Gastroesophageal sphincter (tissue), 4 donors: ENCODE measurements around the gene FBF1. TPM values are rescaled to one million over a fixed set of nuclear protein-coding genes. Genes with fewer than 3 reads are reported as not detected.

ENCODE experiments used
- ATAC-seq: fragments of 150-250 bp; one replicate; pipeline ENCODE4 v1.9.1; 2016; ENCODE audit warnings: mild to moderate bottlenecking, moderate library complexity
- H3K27ac ChIP-seq, 4 donors: fragments of 200-600 bp; sonication (generic) in 3 of 4; 1 replicate in 3 of 4; 2 replicates in 1 of 4; pipeline ENCODE4 v1.5.1; 2016 to 2019
- H3K27me3 ChIP-seq: fragments of 200-600 bp; sonication (generic); one replicate; pipeline ENCODE4 v1.5.1; 2019
- H3K36me3 ChIP-seq, 2 donors: fragments of 200-600 bp; sonication (generic); one replicate each; pipeline ENCODE4 v1.5.1; 2019; ENCODE audit warnings: control low read depth in 1 of 2
- H3K4me1 ChIP-seq, 3 donors: fragments of 200-600 bp; sonication (generic); 1 replicate in 2 of 3; 2 replicates in 1 of 3; pipeline ENCODE4 v1.5.1; 2016 to 2019; ENCODE audit warnings: control low read depth in 2 of 3
- H3K4me3 ChIP-seq, 2 donors: fragments of 200-600 bp; sonication (generic); one replicate each; pipeline ENCODE4 v1.5.1; 2019; ENCODE audit warnings: mild to moderate bottlenecking in 1 of 2, moderate library complexity in 1 of 2
- H3K9me3 ChIP-seq, 3 donors: fragments of 200-600 bp; sonication (generic); one replicate each; pipeline ENCODE4 v1.5.1; 2017 to 2019; ENCODE audit warnings: control low read depth in 2 of 3
- EP300 ChIP-seq: sonication (generic); formaldehyde crosslinking; IDR thresholded peaks from one replicate; pipeline ENCODE4 v1.6.1; 2017; ENCODE audit warnings: antibody characterized with exemption, mild to moderate bottlenecking
- POLR2A ChIP-seq, 2 donors: fragments of 450-650 bp; IDR thresholded peaks; one replicate each; pipeline ENCODE4 v1.6.1; 2017; ENCODE audit warnings: antibody characterized with exemption in 2 of 2, mild to moderate bottlenecking in 2 of 2, moderate library complexity in 1 of 2
- POLR2AphosphoS5 ChIP-seq: sonication (generic); formaldehyde crosslinking; IDR thresholded peaks from one replicate; pipeline ENCODE4 v1.6.1; 2017; ENCODE audit warnings: antibody characterized with exemption
- WGBS, 2 donors: methylation state at CpG; one replicate each; pipeline ENCODE4 v1.1.5; 2018; ENCODE audit warnings: low coverage in 1 of 2; 5-methylcytosine and 5-hydroxymethylcytosine counted together
- total RNA-seq, 4 donors: library from RNA; depleted of rRNA; stranded (reverse); fragments of >200 nt; gene quantifications; one replicate each; pipeline ENCODE4 v1.1.0, GENCODE V29; 2016
- TF ChIP-seq, protein P1 (sequence below), 4 experiments: fragments of 200-600 bp in 2 of 4; fragments of 450-650 bp in 2 of 4; sonication (generic) in 1 of 4; IDR thresholded peaks; one replicate each; pipeline ENCODE4 v1.5.1; 2017 to 2019; ENCODE audit warnings: antibody characterized with exemption in 4 of 4, mild to moderate bottlenecking in 2 of 4, moderate library complexity in 2 of 4

Gene FBF1
- total RNA-seq, 4 donors from 2014 or later = 4.6 to 20.2 (median 7.7) TPM

DNA sequence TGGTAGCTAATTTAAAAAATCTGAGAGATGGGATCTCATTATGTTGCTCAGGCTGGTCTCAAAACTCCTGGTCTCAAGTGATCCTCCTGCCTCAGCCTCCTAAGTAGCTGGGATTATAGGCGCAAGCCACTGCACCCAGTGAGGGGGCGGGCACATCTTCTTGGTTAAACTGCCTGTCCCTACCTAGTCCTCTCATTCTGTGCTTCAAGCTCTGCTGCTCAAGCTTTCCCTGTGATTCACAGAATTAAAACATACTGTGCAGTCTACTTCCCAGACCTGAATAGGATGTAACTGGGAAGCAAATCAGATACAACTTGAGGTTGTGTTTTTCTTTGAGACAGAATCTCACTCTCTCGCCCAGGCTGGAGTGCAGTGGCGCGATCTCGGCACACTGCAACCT, 38.4 kb downstream of the FBF1 start:
- peaks cover 0 to 58% of the 10 kb centered on the region in 2 donors for H3K36me3 ChIP-seq
- TF ChIP-seq POLR2AphosphoS5 (no peak), EP300 (no peak), POLR2A (IDR thresholded peaks at IDR 0.05) (no peak)
- TF ChIP-seq, protein P1, sequence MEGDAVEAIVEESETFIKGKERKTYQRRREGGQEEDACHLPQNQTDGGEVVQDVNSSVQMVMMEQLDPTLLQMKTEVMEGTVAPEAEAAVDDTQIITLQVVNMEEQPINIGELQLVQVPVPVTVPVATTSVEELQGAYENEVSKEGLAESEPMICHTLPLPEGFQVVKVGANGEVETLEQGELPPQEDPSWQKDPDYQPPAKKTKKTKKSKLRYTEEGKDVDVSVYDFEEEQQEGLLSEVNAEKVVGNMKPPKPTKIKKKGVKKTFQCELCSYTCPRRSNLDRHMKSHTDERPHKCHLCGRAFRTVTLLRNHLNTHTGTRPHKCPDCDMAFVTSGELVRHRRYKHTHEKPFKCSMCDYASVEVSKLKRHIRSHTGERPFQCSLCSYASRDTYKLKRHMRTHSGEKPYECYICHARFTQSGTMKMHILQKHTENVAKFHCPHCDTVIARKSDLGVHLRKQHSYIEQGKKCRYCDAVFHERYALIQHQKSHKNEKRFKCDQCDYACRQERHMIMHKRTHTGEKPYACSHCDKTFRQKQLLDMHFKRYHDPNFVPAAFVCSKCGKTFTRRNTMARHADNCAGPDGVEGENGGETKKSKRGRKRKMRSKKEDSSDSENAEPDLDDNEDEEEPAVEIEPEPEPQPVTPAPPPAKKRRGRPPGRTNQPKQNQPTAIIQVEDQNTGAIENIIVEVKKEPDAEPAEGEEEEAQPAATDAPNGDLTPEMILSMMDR (IDR thresholded peaks at IDR 0.05) = no peak
- no peak overlapping the region for H3K27ac ChIP-seq
- H3K27me3 ChIP-seq = no peaks in the 10 kb centered on the region
- no peak for ATAC-seq
- H3K9me3 ChIP-seq = no peaks in the 10 kb centered on the region
- peaks cover 0 to 35% (median 9%) of the 10 kb centered on the region in 3 donors for H3K4me1 ChIP-seq
- H3K4me3 ChIP-seq = no peak overlapping the region
- WGBS, 2 donors = 92 to 93% methylated on average over 4 to 5 of the region's 6 CpGs

DNA sequence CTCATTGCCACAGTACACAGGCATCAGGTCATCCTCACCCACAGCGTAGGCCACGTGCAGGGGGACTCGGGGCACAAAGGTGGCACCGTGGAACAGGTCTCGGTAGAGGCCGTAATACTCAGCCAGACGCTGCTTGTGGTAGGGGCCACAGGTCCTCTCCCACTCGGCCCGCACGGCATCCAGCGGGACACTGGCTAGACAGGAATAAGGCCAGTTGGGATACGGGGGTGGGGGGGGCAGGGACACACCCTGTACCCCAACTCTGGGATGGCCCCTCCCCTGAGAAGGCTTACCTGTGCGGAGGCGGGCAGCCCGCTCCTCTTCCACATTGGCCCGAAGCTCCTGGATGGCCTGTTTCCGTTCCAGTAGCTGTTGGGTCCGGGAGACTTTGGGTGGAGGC, 39.1 kb downstream of the FBF1 start:
- Histone ChIP-seq H3K9me3 (no peaks in the 10 kb centered on the region), H3K4me1 (peaks cover 0 to 40% (median 13%) of the 10 kb centered on the region in 3 donors), H3K4me3 (no peak overlapping the region), H3K36me3 (peaks cover 0 to 58% of the 10 kb centered on the region in 2 donors), H3K27me3 (no peaks in the 10 kb centered on the region), H3K27ac (no peak overlapping the region)
- ATAC-seq = no peak
- WGBS, 2 donors = no CpG with 5 or more reads among the region's 18 CpGs
- TF ChIP-seq EP300 = no peak
- no peak for TF ChIP-seq POLR2AphosphoS5
- TF ChIP-seq, protein P1 (IDR thresholded peaks at IDR 0.05) = no peak
- no peak for TF ChIP-seq POLR2A (IDR thresholded peaks at IDR 0.05)

DNA sequence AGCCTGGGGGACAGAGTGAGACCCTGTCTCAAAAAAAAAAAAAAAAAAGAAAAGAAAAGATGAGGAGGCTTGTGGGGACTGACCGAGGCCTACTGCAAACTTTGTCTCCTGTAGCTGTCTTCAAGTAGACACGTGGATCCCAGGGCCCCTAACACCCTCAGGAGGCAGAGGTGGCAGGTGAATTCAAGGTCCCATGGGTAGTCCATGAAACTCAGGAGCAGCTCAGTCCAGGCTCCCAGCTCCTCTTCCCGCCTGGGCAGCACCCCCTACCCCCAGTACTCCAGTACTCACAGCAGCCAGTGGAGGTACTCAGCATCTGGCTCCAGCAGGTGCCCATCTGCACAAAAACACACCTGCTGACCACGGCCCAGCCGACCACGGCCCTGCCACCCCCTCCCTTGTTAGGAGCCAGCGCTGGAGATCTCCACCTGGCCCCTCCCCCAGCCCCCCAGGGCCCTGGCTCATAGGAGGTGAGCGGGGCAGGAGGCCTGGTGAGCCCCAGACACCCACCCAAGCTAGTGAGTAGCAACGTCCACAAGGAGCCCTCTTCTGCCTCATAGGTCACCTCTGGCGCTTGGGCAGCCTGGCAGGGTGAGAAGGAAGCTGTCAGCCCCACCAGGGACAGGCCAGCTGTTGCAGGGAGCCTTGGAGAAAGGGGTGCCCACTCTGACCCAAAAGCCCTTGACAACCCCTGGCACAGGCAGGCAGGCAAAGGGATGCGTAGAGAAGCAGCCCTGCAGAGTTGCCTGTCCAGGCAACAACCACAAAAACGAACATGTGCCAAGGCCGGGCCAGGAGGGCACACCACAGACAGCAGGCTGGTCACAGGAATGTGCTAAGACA, 39.9 kb downstream of the FBF1 start:
- H3K36me3 ChIP-seq = peaks cover 0 to 58% of the 10 kb centered on the region in 2 donors

DNA sequence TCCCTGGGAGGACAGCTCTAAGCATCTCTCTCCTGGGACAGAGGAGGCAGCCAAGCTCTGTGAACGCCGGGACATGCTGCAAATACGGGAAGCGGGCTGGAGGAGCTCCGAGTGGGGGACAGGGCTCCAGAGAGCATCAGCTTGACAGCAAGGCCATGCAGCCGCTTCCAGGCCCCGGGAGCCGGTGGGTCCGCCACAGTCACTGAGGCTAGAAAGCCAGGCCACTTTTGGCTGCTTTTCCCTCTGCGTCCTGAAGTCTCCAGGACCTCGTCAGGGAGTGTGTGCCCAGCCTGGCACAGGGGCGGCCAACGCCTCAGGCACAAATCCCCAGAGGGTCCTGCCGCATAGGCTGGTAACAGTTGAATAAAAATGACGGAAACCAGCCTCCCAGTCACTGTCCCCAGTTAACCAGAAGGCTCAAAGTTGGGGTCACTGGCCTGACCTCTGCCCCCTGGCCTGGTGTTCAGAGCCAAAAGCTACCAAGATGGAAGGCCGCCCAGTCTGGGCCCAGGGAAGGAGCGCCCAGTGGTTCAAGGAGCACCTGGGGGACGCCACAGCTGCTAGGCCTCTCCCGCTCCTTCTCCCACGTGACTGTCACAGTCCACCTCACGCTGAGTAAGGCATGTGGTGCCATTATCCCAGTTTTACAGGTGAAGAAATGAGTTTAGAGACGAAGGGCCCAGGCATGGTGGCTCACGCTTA, 40.9 kb downstream of the FBF1 start:
- no peaks in the 10 kb centered on the region for H3K27me3 ChIP-seq
- ATAC-seq = no peak
- H3K36me3 ChIP-seq = peaks cover 0 to 58% of the 10 kb centered on the region in 2 donors
- H3K4me1 ChIP-seq = peaks cover 0 to 43% (median 22%) of the 10 kb centered on the region in 3 donors
- 78% methylated on average over 3 of the region's 23 CpGs; no CpG with 5 or more reads in 1 of the 2 donors for WGBS, 2 donors
- H3K4me3 ChIP-seq = no peak overlapping the region
- H3K27ac ChIP-seq = no peak overlapping the region
- no peaks in the 10 kb centered on the region for H3K9me3 ChIP-seq
- no peak for TF ChIP-seq POLR2AphosphoS5
- TF ChIP-seq, protein P1 (IDR thresholded peaks at IDR 0.05) = no peak
- TF ChIP-seq POLR2A (IDR thresholded peaks at IDR 0.05) = no peak
- TF ChIP-seq EP300 = no peak

More for the DNA sequence above, 39.9 kb downstream of the FBF1 start:
- H3K27ac ChIP-seq = no peak overlapping the region
- 74 to 78% methylated on average over 4 to 5 of the region's 13 CpGs for WGBS, 2 donors
- TF ChIP-seq EP300 = no peak
- TF ChIP-seq POLR2A (IDR thresholded peaks at IDR 0.05) = no peak
- no peaks in the 10 kb centered on the region for H3K9me3 ChIP-seq
- no peaks in the 10 kb centered on the region for H3K27me3 ChIP-seq
- no peak overlapping the region for H3K4me3 ChIP-seq
- no peak for ATAC-seq
- peaks cover 0 to 42% (median 13%) of the 10 kb centered on the region in 3 donors for H3K4me1 ChIP-seq

DNA sequence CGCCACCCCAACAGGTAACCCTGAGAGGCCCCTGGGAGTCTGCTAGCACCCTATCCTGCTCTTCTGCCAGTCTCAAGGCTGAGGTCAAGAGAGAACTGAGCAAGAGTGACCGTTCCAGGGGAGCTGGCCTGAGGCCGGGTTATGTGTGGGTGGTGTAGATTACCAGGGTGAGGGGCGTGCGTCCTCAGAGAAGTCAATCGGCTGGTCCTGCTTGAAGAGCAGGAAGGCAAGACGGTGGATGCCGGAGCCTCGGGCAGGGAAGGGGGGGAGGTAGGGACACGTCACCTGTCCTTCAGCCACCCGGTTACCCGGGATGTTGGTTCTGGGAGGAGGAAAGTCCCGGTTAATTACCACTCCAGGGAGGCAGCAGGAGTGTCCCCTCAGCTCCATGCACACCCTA, 41.5 kb downstream of the FBF1 start:
- Histone ChIP-seq H3K36me3 (peaks cover 0 to 58% of the 10 kb centered on the region in 2 donors), H3K27ac (no peak overlapping the region), H3K4me3 (no peak overlapping the region), H3K27me3 (no peaks in the 10 kb centered on the region), H3K4me1 (peaks cover 0 to 48% (median 27%) of the 10 kb centered on the region in 3 donors), H3K9me3 (no peaks in the 10 kb centered on the region)
- no peak for ATAC-seq
- WGBS, 2 donors = 93% methylated on average over 3 of the region's 13 CpGs; no CpG with 5 or more reads in 1 of the 2 donors
- TF ChIP-seq, protein P1 (IDR thresholded peaks at IDR 0.05) = no peak
- TF ChIP-seq POLR2AphosphoS5 (no peak), EP300 (no peak), POLR2A (IDR thresholded peaks at IDR 0.05) (no peak)
